BLaER1 (cell line): Measurements from ENCODE around the gene FAM83F.

ENCODE experiments used
- H3K27ac ChIP-seq: shearing (Covaris generic); formaldehyde crosslinking; 2 replicates; pipeline ENCODE4 v1.8.1; 2022
- H3K27me3 ChIP-seq: shearing (Covaris generic); formaldehyde crosslinking; 2 replicates; pipeline ENCODE4 v1.8.1; 2022
- H3K36me3 ChIP-seq: shearing (Covaris generic); formaldehyde crosslinking; 2 replicates; pipeline ENCODE4 v1.8.1; 2022
- H3K4me1 ChIP-seq: shearing (Covaris generic); formaldehyde crosslinking; 2 replicates; pipeline ENCODE4 v1.8.1; 2022
- H3K4me2 ChIP-seq: shearing (Covaris generic); formaldehyde crosslinking; 2 replicates; pipeline ENCODE4 v1.8.1; 2022
- H3K4me3 ChIP-seq: shearing (Covaris generic); formaldehyde crosslinking; 2 replicates; pipeline ENCODE4 v1.8.1; 2022
- H3K9ac ChIP-seq: shearing (Covaris generic); formaldehyde crosslinking; 2 replicates; pipeline ENCODE4 v1.8.1; 2022
- H3K9me3 ChIP-seq: shearing (Covaris generic); formaldehyde crosslinking; 2 replicates; pipeline ENCODE4 v1.8.1; 2022
- H4K20me1 ChIP-seq: shearing (Covaris generic); formaldehyde crosslinking; 2 replicates; pipeline ENCODE4 v1.8.1; 2022
- Cebpa-rat ChIP-seq: shearing (Covaris generic); IDR thresholded peaks from 2 replicates; pipeline ENCODE4 v1.8.1; 2022

Gene FAM83F

DNA sequence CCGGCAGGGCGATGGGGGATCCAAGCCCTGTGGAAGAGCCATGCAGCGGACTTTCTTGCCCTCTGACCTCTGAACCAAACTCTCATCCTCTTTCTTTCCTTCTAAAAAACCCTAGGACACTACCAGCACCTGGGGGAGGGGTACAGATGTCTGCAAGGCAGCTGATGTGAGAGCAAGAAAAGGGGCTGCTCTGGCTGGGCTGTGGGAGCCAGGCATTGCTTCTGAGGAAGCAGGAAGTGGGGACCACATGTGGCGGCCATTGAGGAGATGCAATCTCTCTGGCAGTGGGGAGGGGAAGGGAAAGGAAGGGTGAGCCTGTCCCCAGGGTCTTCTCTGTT is 36.0 kb downstream of the FAM83F start:
- Histone ChIP-seq H3K36me3 (no peaks in the 10 kb centered on the region), H3K9me3 (no peaks in the 10 kb centered on the region), H3K4me3 (no peak overlapping the region), H3K27ac (peak overlapping the region; percentile 50), H3K4me2 (peak overlapping the region; percentile 66), H3K9ac (no peak overlapping the region), H3K27me3 (no peaks in the 10 kb centered on the region), H4K20me1 (no peaks in the 10 kb centered on the region), H3K4me1 (peaks cover 84% of the 10 kb centered on the region)
- TF ChIP-seq Cebpa-rat, result no peak

DNA sequence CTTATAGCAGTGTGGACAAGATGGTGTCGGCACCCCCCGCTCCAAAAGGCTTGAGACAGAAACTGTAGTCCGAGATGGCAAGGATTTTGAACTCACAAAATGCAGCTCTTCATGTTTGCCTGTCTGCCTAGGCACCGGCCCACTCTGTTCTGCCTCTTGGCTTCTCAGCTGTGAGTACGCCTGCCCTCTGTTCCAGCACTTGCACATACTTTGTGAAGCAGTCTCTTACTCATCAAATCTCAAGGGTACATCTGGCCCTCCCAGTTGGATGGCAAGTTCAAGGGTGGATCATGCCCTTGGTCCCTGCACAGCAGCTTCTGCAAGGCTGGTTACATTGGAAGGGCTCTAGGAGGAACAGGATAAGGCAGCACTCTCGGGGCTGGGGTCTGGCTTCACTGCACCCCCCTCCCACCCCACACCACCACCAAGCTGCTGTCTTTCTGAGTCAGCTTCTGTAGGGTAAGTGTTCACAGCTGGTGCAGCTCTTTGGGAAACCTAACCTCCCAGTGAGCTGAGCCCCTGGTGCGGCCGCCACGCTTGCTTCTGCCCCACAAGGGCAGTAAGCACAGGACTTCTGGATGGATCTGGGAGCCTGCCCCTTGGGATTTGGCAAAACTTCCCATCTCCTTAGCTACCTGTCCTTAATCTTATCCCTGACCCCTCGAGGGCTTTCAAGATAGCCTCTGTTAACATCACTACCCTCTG is 37.2 kb downstream of the FAM83F start:
- Histone ChIP-seq H4K20me1 (no peaks in the 10 kb centered on the region), H3K36me3 (no peaks in the 10 kb centered on the region), H3K9me3 (no peaks in the 10 kb centered on the region), H3K4me3 (no peak overlapping the region), H3K4me1 (peaks cover 72% of the 10 kb centered on the region), H3K4me2 (peak overlapping the region; percentile 66), H3K27ac (peak overlapping the region; percentile 50; the same call in 1 of the 2 replicates), H3K9ac (no peak overlapping the region), H3K27me3 (no peaks in the 10 kb centered on the region)
- TF ChIP-seq Cebpa-rat, result no peak

DNA sequence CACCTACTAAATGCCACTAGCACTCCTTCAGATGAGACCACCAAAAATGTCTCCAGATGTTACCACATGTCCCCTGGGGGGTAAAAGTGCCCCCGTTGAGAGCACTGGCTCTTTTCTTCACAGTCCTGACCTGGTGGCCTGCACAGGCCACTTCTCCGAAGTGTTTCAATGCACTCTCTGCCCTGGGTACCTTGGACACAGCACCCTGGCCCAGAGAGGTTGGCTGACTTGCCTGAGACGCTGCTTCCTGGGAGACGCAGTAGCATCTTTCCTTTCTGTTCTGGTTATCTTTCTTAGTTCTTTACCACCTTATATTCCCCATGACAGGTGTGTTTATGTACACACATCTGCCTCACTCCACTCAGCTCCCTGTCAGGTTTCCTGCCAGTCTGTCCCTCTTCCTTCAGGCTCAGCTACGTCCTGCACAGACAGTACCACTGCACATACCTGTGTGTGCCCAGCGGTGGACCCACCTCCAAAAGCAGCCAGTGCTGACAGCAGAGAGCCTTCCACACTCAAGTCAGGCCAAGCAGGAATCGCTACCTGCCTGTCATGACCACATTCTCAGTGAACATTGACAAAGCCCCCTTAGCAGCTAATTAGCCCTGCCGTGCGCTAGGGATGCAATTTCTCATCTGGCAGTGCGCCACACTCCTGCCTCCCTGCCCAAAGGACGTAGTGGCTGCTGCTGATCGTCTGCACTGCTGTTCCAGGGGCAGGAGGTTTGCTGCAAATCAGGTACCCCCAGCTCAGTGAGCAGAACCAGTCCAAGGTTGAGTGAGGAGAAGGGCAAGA is 39.0 kb downstream of the FAM83F start:
- Histone ChIP-seq H3K4me3 (no peak overlapping the region), H3K9ac (peak overlapping the region; percentile 6; the same call in 1 of the 2 replicates), H3K4me1 (peaks cover 62% of the 10 kb centered on the region), H3K4me2 (peak overlapping the region; percentile 12), H4K20me1 (no peaks in the 10 kb centered on the region), H3K36me3 (no peaks in the 10 kb centered on the region), H3K9me3 (no peaks in the 10 kb centered on the region), H3K27ac (no peak overlapping the region), H3K27me3 (no peaks in the 10 kb centered on the region)
- no peak for TF ChIP-seq Cebpa-rat

DNA sequence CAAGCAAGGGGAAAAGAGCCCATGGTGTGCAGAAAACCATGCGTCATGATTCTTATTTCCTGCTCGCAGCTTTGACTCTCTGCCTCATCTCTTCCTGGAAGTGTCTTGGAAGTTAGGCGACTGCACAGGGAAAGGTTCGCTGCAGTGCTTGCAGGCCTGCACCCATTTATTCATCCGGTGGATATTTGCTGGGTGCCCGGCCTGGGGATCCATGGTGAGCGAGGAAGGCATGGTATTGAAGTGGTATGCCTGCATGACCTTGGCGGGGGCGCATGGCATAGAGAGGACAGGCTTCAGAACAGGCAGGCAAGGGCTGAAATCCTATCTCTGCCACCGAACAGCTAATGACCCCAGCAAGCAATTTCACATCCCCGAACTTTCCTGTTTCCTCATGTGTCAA is 40.6 kb downstream of the FAM83F start:
- TF ChIP-seq Cebpa-rat, result no peak
- Histone ChIP-seq H3K4me3 (no peak overlapping the region), H3K36me3 (no peaks in the 10 kb centered on the region), H3K9ac (no peak overlapping the region), H3K27ac (no peak overlapping the region), H3K27me3 (no peaks in the 10 kb centered on the region), H3K4me1 (peaks cover 62% of the 10 kb centered on the region), H4K20me1 (no peaks in the 10 kb centered on the region), H3K4me2 (no peak overlapping the region), H3K9me3 (no peaks in the 10 kb centered on the region)

DNA sequence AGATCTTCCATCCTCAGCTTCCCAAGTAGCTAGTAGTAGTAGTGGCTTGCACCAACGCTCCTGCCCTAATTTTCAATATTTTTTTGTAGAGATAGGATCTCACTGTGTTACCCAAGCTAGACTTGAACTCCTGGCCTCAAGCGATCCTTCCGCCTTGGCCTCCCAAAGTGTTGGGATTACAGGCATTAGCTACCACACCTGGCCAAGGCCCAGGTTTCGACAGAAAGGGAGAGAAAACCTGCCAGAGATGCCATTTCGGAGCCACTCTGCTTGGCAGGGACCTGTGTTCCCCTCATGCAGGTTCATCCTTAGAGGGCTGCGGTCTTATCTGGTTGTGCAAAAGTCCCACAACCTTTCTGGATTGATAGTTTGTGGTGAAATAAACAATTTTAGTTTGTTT is 41.4 kb downstream of the FAM83F start:
- H4K20me1 ChIP-seq, result no peaks in the 10 kb centered on the region
- no peaks in the 10 kb centered on the region for H3K27me3 ChIP-seq
- no peak for TF ChIP-seq Cebpa-rat
- no peak overlapping the region for H3K27ac ChIP-seq
- H3K36me3 ChIP-seq, result no peaks in the 10 kb centered on the region
- H3K9ac ChIP-seq, result no peak overlapping the region
- no peak overlapping the region for H3K4me3 ChIP-seq
- no peaks in the 10 kb centered on the region for H3K9me3 ChIP-seq
- H3K4me2 ChIP-seq, result no peak overlapping the region
- H3K4me1 ChIP-seq, result peaks cover 62% of the 10 kb centered on the region

DNA sequence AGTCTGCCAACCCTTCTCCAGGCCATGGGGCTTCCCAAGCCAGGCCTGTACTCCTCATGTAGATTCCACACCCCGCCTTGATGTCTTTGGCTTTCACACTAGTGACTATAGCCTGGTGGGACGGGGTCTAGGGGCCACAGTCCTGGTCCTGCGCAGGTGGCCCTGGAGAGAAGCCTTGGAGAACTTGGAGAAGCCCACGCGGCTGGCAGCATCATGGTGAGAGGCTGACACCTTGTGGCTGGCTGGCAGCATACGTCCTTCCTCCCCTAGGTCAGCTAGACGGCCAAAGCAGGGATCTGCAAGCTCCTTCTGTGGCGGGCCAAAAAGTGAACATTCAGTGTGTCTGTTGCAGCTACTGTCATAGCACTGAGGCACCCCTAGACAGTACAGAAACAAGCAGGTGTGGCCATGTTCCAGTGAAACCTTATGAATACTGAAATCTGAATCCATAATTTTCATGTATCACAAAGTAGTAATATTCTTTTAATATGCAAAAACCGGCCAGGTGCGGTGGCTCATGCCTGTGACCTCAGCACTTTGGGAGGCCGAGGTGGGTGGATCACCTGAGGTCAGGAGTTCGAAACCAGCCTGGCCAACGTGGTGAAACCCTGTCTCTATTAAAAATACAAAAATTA is 42.0 kb downstream of the FAM83F start:
- no peaks in the 10 kb centered on the region for H4K20me1 ChIP-seq
- no peaks in the 10 kb centered on the region for H3K27me3 ChIP-seq
- H3K4me1 ChIP-seq, result peaks cover 62% of the 10 kb centered on the region
- H3K9ac ChIP-seq, result no peak overlapping the region
- no peaks in the 10 kb centered on the region for H3K36me3 ChIP-seq
- no peak overlapping the region for H3K27ac ChIP-seq
- H3K4me3 ChIP-seq, result no peak overlapping the region
- TF ChIP-seq Cebpa-rat, result no peak
- H3K9me3 ChIP-seq, result no peaks in the 10 kb centered on the region
- H3K4me2 ChIP-seq, result no peak overlapping the region

DNA sequence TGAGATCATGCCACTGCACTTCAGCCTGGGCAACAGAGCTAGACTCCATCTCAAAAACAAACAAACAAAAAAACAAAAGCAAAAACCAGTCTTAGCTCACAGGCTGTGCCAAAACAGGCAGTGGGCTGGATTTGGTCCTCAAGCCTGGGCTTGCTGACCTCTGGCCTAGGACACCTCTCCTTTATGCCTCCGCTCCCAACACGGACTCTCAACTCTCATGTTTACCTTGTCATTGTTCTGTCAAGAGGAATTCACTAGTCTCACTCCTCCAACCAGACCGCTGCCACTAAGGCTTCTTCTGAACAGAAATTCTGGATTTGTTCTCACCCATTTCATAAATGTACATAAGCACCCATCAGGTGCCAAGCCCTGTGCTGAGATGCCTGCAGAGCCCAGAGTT is 42.6 kb downstream of the FAM83F start:
- TF ChIP-seq Cebpa-rat, result no peak
- no peaks in the 10 kb centered on the region for H3K9me3 ChIP-seq
- H3K4me3 ChIP-seq, result no peak overlapping the region
- H3K36me3 ChIP-seq, result no peaks in the 10 kb centered on the region
- H3K9ac ChIP-seq, result no peak overlapping the region; the same call in 1 of the 2 replicates
- peaks cover 62% of the 10 kb centered on the region for H3K4me1 ChIP-seq
- H3K27me3 ChIP-seq, result no peaks in the 10 kb centered on the region
- no peaks in the 10 kb centered on the region for H4K20me1 ChIP-seq
- H3K4me2 ChIP-seq, result no peak overlapping the region
- H3K27ac ChIP-seq, result no peak overlapping the region

DNA sequence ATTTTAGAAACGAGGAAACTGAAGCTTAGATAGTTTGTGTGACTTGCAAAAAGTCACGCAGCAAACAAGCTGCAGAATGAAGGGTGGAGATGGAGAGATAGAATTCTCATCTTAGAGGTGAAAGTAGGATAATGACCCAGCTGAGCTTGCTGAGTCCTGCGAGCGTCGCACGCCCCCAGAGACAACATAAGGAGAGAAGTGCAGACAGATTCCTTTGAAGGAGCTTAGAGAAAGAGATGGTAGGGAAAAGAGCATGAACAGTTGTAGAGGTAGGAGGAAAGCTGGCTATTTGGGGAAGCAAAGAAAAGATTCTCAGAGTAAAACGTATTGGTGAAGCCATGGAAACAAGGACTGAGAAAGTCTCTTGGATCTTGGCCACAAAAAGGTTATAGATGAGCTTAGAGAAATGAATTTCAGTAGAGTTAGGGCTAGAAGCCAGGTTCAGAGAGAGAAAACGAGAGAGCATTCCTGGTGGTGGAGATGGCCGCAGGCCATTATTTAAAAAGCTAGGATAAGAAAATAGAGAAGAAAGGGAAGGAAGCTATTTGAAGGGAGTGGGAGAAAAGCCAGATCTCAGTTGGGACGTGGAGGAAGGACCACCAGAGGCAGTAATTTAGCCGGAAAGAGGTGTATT is 44.8 kb downstream of the FAM83F start:
- TF ChIP-seq Cebpa-rat, result no peak
- Histone ChIP-seq H3K4me1 (peaks cover 60% of the 10 kb centered on the region), H3K36me3 (no peaks in the 10 kb centered on the region), H3K9me3 (no peaks in the 10 kb centered on the region), H4K20me1 (no peaks in the 10 kb centered on the region), H3K4me2 (peak overlapping the region; percentile 89), H3K9ac (no peak overlapping the region), H3K27me3 (no peaks in the 10 kb centered on the region), H3K4me3 (no peak overlapping the region), H3K27ac (peak overlapping the region; percentile 68; the same call in 1 of the 2 replicates)

DNA sequence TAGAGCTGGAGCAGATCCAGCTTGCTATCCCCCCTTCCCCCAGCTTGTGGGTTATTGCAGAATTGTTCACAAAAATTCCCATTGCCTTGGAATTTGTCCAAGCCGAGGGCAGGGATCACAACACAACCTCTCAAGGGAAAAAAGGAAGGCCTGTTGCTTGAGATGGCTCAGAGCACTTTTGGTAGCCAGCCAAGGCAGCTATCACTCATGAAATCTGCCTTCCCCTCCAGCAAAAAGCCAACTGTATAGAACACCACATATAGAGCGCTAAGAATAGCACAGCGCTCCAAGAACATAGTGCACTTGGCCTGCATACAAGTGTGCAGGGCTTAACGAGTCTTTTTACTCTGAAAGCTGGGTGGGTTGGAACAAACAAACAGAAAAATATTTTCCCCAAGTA is 46.2 kb downstream of the FAM83F start:
- Histone ChIP-seq H3K9me3 (no peaks in the 10 kb centered on the region), H3K9ac (peak overlapping the region; percentile 67), H3K4me2 (peak overlapping the region; percentile 89), H3K36me3 (no peaks in the 10 kb centered on the region), H3K4me3 (peak overlapping the region; percentile 6; the same call in 1 of the 2 replicates), H3K4me1 (peaks cover 65% of the 10 kb centered on the region), H3K27ac (peak overlapping the region; percentile 68), H3K27me3 (no peaks in the 10 kb centered on the region), H4K20me1 (peaks cover 6% of the 10 kb centered on the region)
- no peak for TF ChIP-seq Cebpa-rat
